ENCODE measurements around the gene NFAM1. TPM values are rescaled to one million over a fixed set of nuclear protein-coding genes. Genes with fewer than 3 reads are reported as not detected.

NFAM1 gene
- polyA plus RNA-seq, 4 donors: 0.22 to 1.9 (median 0.98) TPM

- Histone ChIP-seq H3K27me3 (ENCODE audit: control insufficient read depth in 3 of 3, insufficient read depth in 3 of 3, low read length in 3 of 3) (peaks cover 0 to 36% (median 0%) of the 10 kb centered on the region in 3 donors), H3K4me3 (ENCODE audit: low read depth in 1 of 3, low read length in 3 of 3) (no peak overlapping the region), H3K36me3 (ENCODE audit: control insufficient read depth in 3 of 3, insufficient read depth in 2 of 3, low read depth in 1 of 3, low read length in 3 of 3) (no peaks in the 10 kb centered on the region), H3K9me3 (ENCODE audit: control insufficient read depth in 2 of 2, insufficient read depth in 1 of 2, low read depth in 1 of 2, low read length in 1 of 2) (no peaks in the 10 kb centered on the region), H3K27ac (ENCODE audit: low read depth in 1 of 3, low read length in 2 of 3) (no peak overlapping the region), H3K4me1 (ENCODE audit: control insufficient read depth in 3 of 3, insufficient read depth in 2 of 3, low read depth in 1 of 3, low read length in 2 of 3) (no peaks in the 10 kb centered on the region)
- DNase-seq (no peak), FAIRE-seq (no peak)
- 53 to 58% (median 57%) methylated on average over 8 to 9 of the region's 9 CpGs for WGBS, 3 donors
These were observed 5.0 kb downstream of the NFAM1 start for GRCh38 chr22:42427167-42427566.

- no peak for FAIRE-seq
- no peaks in the 10 kb centered on the region for H3K4me1 ChIP-seq (ENCODE audit: control insufficient read depth in 3 of 3, insufficient read depth in 2 of 3, low read depth in 1 of 3, low read length in 2 of 3)
- H3K9me3 ChIP-seq (ENCODE audit: control insufficient read depth in 2 of 2, insufficient read depth in 1 of 2, low read depth in 1 of 2, low read length in 1 of 2): no peaks in the 10 kb centered on the region
- DNase-seq: no peak
- H3K27ac ChIP-seq (ENCODE audit: low read depth in 1 of 3, low read length in 2 of 3): no peak overlapping the region
- H3K27me3 ChIP-seq (ENCODE audit: control insufficient read depth in 3 of 3, insufficient read depth in 3 of 3, low read length in 3 of 3): peaks cover 0 to 24% (median 0%) of the 10 kb centered on the region in 3 donors
- H3K36me3 ChIP-seq (ENCODE audit: control insufficient read depth in 3 of 3, insufficient read depth in 2 of 3, low read depth in 1 of 3, low read length in 3 of 3): no peaks in the 10 kb centered on the region
- no peak overlapping the region for H3K4me3 ChIP-seq (ENCODE audit: low read depth in 1 of 3, low read length in 3 of 3)
- 69 to 82% (median 78%) methylated on average over 2 to 3 of the region's 3 CpGs for WGBS, 3 donors
These were observed 6.2 kb downstream of the NFAM1 start for GRCh38 chr22:42425989-42426355.

- no peaks in the 10 kb centered on the region for H3K9me3 ChIP-seq (ENCODE audit: control insufficient read depth in 2 of 2, insufficient read depth in 1 of 2, low read depth in 1 of 2, low read length in 1 of 2)
- no peak overlapping the region for H3K4me3 ChIP-seq (ENCODE audit: low read depth in 1 of 3, low read length in 3 of 3)
- no peaks in the 10 kb centered on the region for H3K4me1 ChIP-seq (ENCODE audit: control insufficient read depth in 3 of 3, insufficient read depth in 2 of 3, low read depth in 1 of 3, low read length in 2 of 3)
- FAIRE-seq (no peak), DNase-seq (no peak)
- 85 to 89% (median 87%) methylated on average over 11 to 12 of the region's 12 CpGs for WGBS, 3 donors
- H3K36me3 ChIP-seq (ENCODE audit: control insufficient read depth in 3 of 3, insufficient read depth in 2 of 3, low read depth in 1 of 3, low read length in 3 of 3): no peaks in the 10 kb centered on the region
- H3K27me3 ChIP-seq (ENCODE audit: control insufficient read depth in 3 of 3, insufficient read depth in 3 of 3, low read length in 3 of 3): peaks cover 0 to 19% (median 0%) of the 10 kb centered on the region in 3 donors
- H3K27ac ChIP-seq (ENCODE audit: low read depth in 1 of 3, low read length in 2 of 3): no peak overlapping the region
These were observed 6.7 kb downstream of the NFAM1 start for GRCh38 chr22:42425337-42425988.

- whole genome bisulfite sequencing, 3 donors: 70 to 90% (median 77%) methylated on average over 18 of the region's 18 CpGs
- H3K27ac ChIP-seq (ENCODE audit: low read depth in 1 of 3, low read length in 2 of 3): peak overlapping the region in 1 of 3 donors; percentile 20
- H3K4me3 ChIP-seq (ENCODE audit: low read depth in 1 of 3, low read length in 3 of 3): no peak overlapping the region
- no peak for FAIRE-seq
- no peaks in the 10 kb centered on the region for H3K36me3 ChIP-seq (ENCODE audit: control insufficient read depth in 3 of 3, insufficient read depth in 2 of 3, low read depth in 1 of 3, low read length in 3 of 3)
- peaks cover 0 to 7% (median 0%) of the 10 kb centered on the region in 3 donors for H3K4me1 ChIP-seq (ENCODE audit: control insufficient read depth in 3 of 3, insufficient read depth in 2 of 3, low read depth in 1 of 3, low read length in 2 of 3)
- no peaks in the 10 kb centered on the region for H3K9me3 ChIP-seq (ENCODE audit: control insufficient read depth in 2 of 2, insufficient read depth in 1 of 2, low read depth in 1 of 2, low read length in 1 of 2)
- no peak for DNase-seq
- no peaks in the 10 kb centered on the region for H3K27me3 ChIP-seq (ENCODE audit: control insufficient read depth in 3 of 3, insufficient read depth in 3 of 3, low read length in 3 of 3)
These were observed 12.8 kb downstream of the NFAM1 start for GRCh38 chr22:42419243-42419881.

GRCh38 chr22:42418811-42419242, 13.4 kb downstream of the NFAM1 start:
- no peak for FAIRE-seq
- Histone ChIP-seq H3K4me3 (ENCODE audit: low read depth in 1 of 3, low read length in 3 of 3) (no peak overlapping the region), H3K27ac (ENCODE audit: low read depth in 1 of 3, low read length in 2 of 3) (no peak overlapping the region), H3K9me3 (ENCODE audit: control insufficient read depth in 2 of 2, insufficient read depth in 1 of 2, low read depth in 1 of 2, low read length in 1 of 2) (no peaks in the 10 kb centered on the region), H3K4me1 (ENCODE audit: control insufficient read depth in 3 of 3, insufficient read depth in 2 of 3, low read depth in 1 of 3, low read length in 2 of 3) (peaks cover 0 to 12% (median 0%) of the 10 kb centered on the region in 3 donors), H3K36me3 (ENCODE audit: control insufficient read depth in 3 of 3, insufficient read depth in 2 of 3, low read depth in 1 of 3, low read length in 3 of 3) (no peaks in the 10 kb centered on the region), H3K27me3 (ENCODE audit: control insufficient read depth in 3 of 3, insufficient read depth in 3 of 3, low read length in 3 of 3) (no peaks in the 10 kb centered on the region)
- DNase-seq: no peak
- 63 to 74% (median 66%) methylated on average over 12 of the region's 12 CpGs for WGBS, 3 donors

GRCh38 chr22:42417645-42418305, 14.4 kb downstream of the NFAM1 start:
- DNase-seq (no peak), FAIRE-seq (no peak)
- no peaks in the 10 kb centered on the region for H3K9me3 ChIP-seq (ENCODE audit: control insufficient read depth in 2 of 2, insufficient read depth in 1 of 2, low read depth in 1 of 2, low read length in 1 of 2)

GRCh38 chr22:42416671-42417230, 15.5 kb downstream of the NFAM1 start:
- DNase-seq (no peak), FAIRE-seq (no peak)
- Histone ChIP-seq H3K4me3 (ENCODE audit: low read depth in 1 of 3, low read length in 3 of 3) (no peak overlapping the region), H3K36me3 (ENCODE audit: control insufficient read depth in 3 of 3, insufficient read depth in 2 of 3, low read depth in 1 of 3, low read length in 3 of 3) (peaks cover 0 to 3% (median 0%) of the 10 kb centered on the region in 3 donors), H3K27ac (ENCODE audit: low read depth in 1 of 3, low read length in 2 of 3) (no peak overlapping the region), H3K27me3 (ENCODE audit: control insufficient read depth in 3 of 3, insufficient read depth in 3 of 3, low read length in 3 of 3) (no peaks in the 10 kb centered on the region), H3K9me3 (ENCODE audit: control insufficient read depth in 2 of 2, insufficient read depth in 1 of 2, low read depth in 1 of 2, low read length in 1 of 2) (no peaks in the 10 kb centered on the region), H3K4me1 (ENCODE audit: control insufficient read depth in 3 of 3, insufficient read depth in 2 of 3, low read depth in 1 of 3, low read length in 2 of 3) (peaks cover 0 to 12% (median 0%) of the 10 kb centered on the region in 3 donors)
- 88 to 92% (median 88%) methylated on average over 14 to 18 of the region's 18 CpGs for WGBS, 3 donors

More at GRCh38 chr22:42417645-42418305, 14.4 kb downstream of the NFAM1 start:
- H3K4me1 ChIP-seq (ENCODE audit: control insufficient read depth in 3 of 3, insufficient read depth in 2 of 3, low read depth in 1 of 3, low read length in 2 of 3): peaks cover 0 to 12% (median 0%) of the 10 kb centered on the region in 3 donors
- no peak overlapping the region for H3K27ac ChIP-seq (ENCODE audit: low read depth in 1 of 3, low read length in 2 of 3)
- 78 to 88% (median 85%) methylated on average over 7 to 11 of the region's 11 CpGs for WGBS, 3 donors
- no peak overlapping the region for H3K4me3 ChIP-seq (ENCODE audit: low read depth in 1 of 3, low read length in 3 of 3)
- H3K36me3 ChIP-seq (ENCODE audit: control insufficient read depth in 3 of 3, insufficient read depth in 2 of 3, low read depth in 1 of 3, low read length in 3 of 3): no peaks in the 10 kb centered on the region
- no peaks in the 10 kb centered on the region for H3K27me3 ChIP-seq (ENCODE audit: control insufficient read depth in 3 of 3, insufficient read depth in 3 of 3, low read length in 3 of 3)

- no peak for FAIRE-seq
- Histone ChIP-seq H3K4me3 (ENCODE audit: low read depth in 1 of 3, low read length in 3 of 3) (no peak overlapping the region), H3K27ac (ENCODE audit: low read depth in 1 of 3, low read length in 2 of 3) (peak overlapping the region in 1 of 3 donors; percentile 38), H3K36me3 (ENCODE audit: control insufficient read depth in 3 of 3, insufficient read depth in 2 of 3, low read depth in 1 of 3, low read length in 3 of 3) (peaks cover 0 to 5% (median 0%) of the 10 kb centered on the region in 3 donors), H3K27me3 (ENCODE audit: control insufficient read depth in 3 of 3, insufficient read depth in 3 of 3, low read length in 3 of 3) (no peaks in the 10 kb centered on the region), H3K4me1 (ENCODE audit: control insufficient read depth in 3 of 3, insufficient read depth in 2 of 3, low read depth in 1 of 3, low read length in 2 of 3) (peaks cover 0 to 12% (median 0%) of the 10 kb centered on the region in 3 donors), H3K9me3 (ENCODE audit: control insufficient read depth in 2 of 2, insufficient read depth in 1 of 2, low read depth in 1 of 2, low read length in 1 of 2) (no peaks in the 10 kb centered on the region)
- 75 to 86% (median 77%) methylated on average over 17 of the region's 17 CpGs for WGBS, 3 donors
- peak in 1 of 2 donors; percentile 45 for DNase-seq
These were observed 17.5 kb downstream of the NFAM1 start for GRCh38 chr22:42414565-42415303.

All from small intestine (tissue), 7 donors.